Measurements from ENCODE around the gene NUFIP1. TPM values are rescaled to one million over a fixed set of nuclear protein-coding genes. Genes with fewer than 3 reads are reported as not detected.

The NUFIP1 gene
- total and polyA plus RNA-seq, 8 donors, result 1.3 to 4.4 (median 2.4) TPM; not detected in 2

DNA sequence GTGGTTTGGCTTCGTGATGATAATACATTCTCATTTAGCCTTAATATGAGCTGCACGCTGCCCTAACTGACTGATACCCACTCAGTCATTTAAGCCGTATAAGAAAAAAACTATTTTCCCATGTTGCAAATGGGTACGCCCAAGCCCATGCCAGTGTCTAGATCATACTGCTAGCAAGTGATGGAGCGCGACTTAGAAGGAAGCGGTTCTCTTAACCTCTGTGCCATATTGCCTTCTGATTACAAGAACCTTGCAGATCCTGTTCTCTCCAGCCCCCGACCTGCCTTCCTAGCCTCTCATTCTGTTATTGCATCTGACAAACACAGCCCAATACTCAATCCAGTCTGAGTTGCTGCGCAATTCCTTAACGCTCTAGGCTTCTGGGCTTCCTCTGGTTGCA is 670 bp upstream of the NUFIP1 start:
- Histone ChIP-seq H3K4me3 (peak overlapping the region; percentile 68 to 97 (median 87)), H3K27ac (peak overlapping the region in 4 of 5 donors; percentile 84 to 90 (median 88)), H3K9me3 (no peaks in the 10 kb centered on the region), H3K27me3 (no peaks in the 10 kb centered on the region), H3K36me3 (peaks cover 0 to 18% (median 15%) of the 10 kb centered on the region in 4 donors), H3K4me1 (peaks cover 28 to 66% (median 43%) of the 10 kb centered on the region in 4 donors)
- peak in 1 of 2 donors; percentile 55 for DNase-seq
- WGBS, 5 donors, result 3 to 9% (median 5%) methylated on average over 10 of the region's 10 CpGs
- no peak for TF ChIP-seq CTCF (IDR thresholded peaks at IDR 0.05)
- TF ChIP-seq EP300 (IDR thresholded peaks at IDR 0.05), result no peak
- TF ChIP-seq POLR2AphosphoS5 (IDR thresholded peaks at IDR 0.05), result no peak
- no peak for TF ChIP-seq POLR2A (IDR thresholded peaks at IDR 0.05)
- intact Hi-C loops (cut with DNase I; ENCODE audit: low total_unique reads), result no loop called here

DNA sequence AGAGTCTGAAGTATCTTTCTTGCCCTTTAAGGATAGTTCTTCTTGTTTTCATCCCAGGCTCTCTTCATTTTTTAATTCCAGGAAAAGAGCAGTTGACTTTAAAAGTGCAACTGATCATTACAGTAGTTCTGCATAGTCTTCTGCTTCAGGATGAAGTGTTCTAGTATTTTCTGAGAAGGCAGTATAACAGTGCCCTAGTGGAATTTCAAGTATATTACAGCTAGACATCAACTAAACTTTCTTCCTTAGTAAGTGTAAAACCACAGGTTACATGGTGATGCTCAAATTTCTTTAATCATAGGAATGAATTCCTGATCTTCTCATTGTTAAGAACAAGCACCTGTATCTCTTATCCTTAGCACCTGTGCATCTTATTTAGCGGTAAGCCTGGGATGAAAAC is 10.9 kb downstream of the NUFIP1 start:
- intact Hi-C loops (cut with DNase I; ENCODE audit: low total_unique reads), result no loop called here
- no peak for DNase-seq
- peaks cover 0 to 25% (median 8%) of the 10 kb centered on the region in 4 donors for H3K4me1 ChIP-seq
- peaks cover 18 to 69% (median 48%) of the 10 kb centered on the region in 4 donors for H3K36me3 ChIP-seq
- no peak overlapping the region for H3K4me3 ChIP-seq
- TF ChIP-seq POLR2A (IDR thresholded peaks at IDR 0.05) (no peak), POLR2AphosphoS5 (IDR thresholded peaks at IDR 0.05) (no peak), EP300 (IDR thresholded peaks at IDR 0.05) (no peak), CTCF (IDR thresholded peaks at IDR 0.05) (no peak)
- H3K9me3 ChIP-seq, result no peaks in the 10 kb centered on the region
- H3K27ac ChIP-seq, result peak overlapping the region in 3 of 5 donors; percentile 36 to 72 (median 62)
- H3K27me3 ChIP-seq, result no peaks in the 10 kb centered on the region
- WGBS, 5 donors, result 95 to 100% (median 97%) methylated on average over 1 of the region's 1 CpG

DNA sequence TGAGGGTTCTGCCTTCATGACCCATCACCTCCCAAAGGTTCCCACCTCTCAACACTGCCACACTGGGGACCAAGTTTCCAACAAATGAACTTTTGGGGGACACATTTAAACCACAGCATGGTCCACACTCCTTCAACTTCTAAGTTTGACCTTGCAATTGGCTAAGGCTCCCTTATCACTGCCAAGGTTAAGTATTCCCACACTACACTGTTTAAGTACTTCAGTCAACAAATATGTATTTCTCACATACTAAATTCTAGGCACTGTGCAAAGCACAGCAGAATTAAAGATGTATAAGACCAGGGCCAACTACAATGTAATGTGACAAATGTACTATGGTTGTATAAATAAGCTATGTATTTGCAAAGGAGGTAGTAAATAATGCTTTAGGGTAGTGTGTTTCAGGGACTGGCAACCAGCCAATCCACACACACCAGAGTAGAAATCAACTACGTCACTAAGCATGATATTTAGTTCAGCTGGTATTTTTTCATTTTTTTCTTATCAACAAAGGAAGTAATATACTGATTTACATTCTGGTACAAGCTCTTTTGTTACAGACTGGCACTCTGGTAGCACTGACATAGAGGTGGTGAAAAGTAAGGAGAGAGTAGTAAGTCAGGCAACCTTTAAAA is 12.2 kb downstream of the NUFIP1 start:
- DNase-seq, result peak; percentile 65
- peaks cover 18 to 69% (median 48%) of the 10 kb centered on the region in 4 donors for H3K36me3 ChIP-seq
- TF ChIP-seq POLR2A (IDR thresholded peaks at IDR 0.05) (no peak), POLR2AphosphoS5 (IDR thresholded peaks at IDR 0.05) (no peak), EP300 (IDR thresholded peaks at IDR 0.05) (no peak), CTCF (IDR thresholded peaks at IDR 0.05) (no peak)
- intact Hi-C loops (cut with DNase I; ENCODE audit: low total_unique reads), result no loop called here
- H3K9me3 ChIP-seq, result no peaks in the 10 kb centered on the region
- H3K4me1 ChIP-seq, result peaks cover 0 to 37% (median 15%) of the 10 kb centered on the region in 4 donors
- WGBS, 5 donors, result 17 to 54% (median 39%) methylated on average over 1 of the region's 1 CpG
- peak overlapping the region; percentile 18 to 72 (median 55) for H3K27ac ChIP-seq
- H3K4me3 ChIP-seq, result no peak overlapping the region
- no peaks in the 10 kb centered on the region for H3K27me3 ChIP-seq

DNA sequence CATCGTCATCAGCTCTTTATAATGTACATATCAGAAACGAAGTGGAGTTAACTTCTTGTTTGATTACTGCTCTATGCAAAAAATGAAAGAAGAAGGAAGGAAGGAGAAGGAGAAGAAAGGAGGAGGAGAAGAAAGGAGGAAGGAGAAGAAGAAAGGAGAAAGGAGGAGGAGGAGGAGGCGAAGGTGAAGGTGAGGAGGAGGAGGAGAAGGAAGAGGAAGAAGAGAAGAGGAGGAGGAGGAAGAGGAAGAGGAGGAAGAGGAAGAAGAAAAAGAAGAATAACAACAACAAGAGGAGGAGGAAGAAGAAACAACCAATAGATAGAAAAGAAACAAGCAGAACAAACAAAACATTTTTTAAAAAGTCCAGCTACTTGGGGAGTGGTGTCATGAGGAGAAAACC is 13.1 kb downstream of the NUFIP1 start:
- no peak overlapping the region for H3K4me3 ChIP-seq
- TF ChIP-seq POLR2A (IDR thresholded peaks at IDR 0.05) (no peak), EP300 (IDR thresholded peaks at IDR 0.05) (no peak)
- H3K27ac ChIP-seq, result peak overlapping the region in 2 of 5 donors; percentile 62 to 72
- DNase-seq, result no peak
- WGBS, 5 donors, result 69 to 79% (median 74%) methylated on average over 3 of the region's 3 CpGs
- no peaks in the 10 kb centered on the region for H3K27me3 ChIP-seq
- no peaks in the 10 kb centered on the region for H3K9me3 ChIP-seq
- intact Hi-C loops (cut with DNase I; ENCODE audit: low total_unique reads), result no loop called here
- peaks cover 18 to 69% (median 49%) of the 10 kb centered on the region in 4 donors for H3K36me3 ChIP-seq
- peaks cover 0 to 42% (median 21%) of the 10 kb centered on the region in 4 donors for H3K4me1 ChIP-seq

All from stomach (tissue), 9 donors.